Smooth muscle cell of the pulmonary artery (primary cell): ENCODE measurements around the gene CISD2. TPM values are rescaled to one million over a fixed set of nuclear protein-coding genes. Genes with fewer than 3 reads are reported as not detected.

Source experiments
- total RNA-seq: library from RNA; depleted of rRNA; stranded (reverse); fragments of >200 nt; gene quantifications from 2 replicates; pipeline ENCODE4 v1.2.3, GENCODE V29; 2014

The CISD2 gene, protein sequence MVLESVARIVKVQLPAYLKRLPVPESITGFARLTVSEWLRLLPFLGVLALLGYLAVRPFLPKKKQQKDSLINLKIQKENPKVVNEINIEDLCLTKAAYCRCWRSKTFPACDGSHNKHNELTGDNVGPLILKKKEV
- total RNA-seq = 34.2 and 37.7 TPM in 2 replicates

DNA sequence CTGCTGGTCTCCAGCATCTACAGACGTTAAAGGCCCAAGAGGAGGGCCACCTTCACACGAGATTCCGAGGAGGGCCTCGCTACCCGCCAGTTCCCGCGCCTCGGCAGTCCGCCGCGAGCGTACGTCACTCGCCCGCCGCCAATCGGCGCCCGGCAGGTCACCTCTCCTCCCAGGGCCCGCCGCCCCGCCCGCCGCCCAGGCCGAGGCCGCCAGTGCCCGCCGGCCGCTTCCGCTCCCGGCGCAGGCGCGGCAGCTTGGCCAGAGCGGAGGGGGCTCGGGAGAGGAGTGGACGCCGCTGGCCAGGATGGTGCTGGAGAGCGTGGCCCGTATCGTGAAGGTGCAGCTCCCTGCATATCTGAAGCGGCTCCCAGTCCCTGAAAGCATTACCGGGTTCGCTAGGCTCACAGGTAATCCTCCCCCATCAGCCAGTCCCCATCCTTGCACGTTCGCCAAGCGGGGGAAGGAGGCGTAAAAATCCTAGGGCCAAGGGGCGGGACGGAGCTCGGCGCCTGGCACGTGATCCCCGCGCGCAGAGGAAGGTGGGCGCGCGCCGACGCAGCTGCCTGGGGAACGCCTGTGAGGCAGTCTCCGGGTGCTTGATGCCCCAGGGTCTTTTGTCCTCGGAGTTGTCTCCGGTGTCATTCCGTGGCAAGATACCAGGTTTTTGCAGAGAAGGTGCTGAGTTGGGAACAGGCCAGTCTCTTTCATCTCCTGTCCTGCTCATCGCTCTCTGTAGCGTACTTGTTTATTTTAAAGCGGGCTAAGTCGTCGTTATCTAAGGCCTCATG lies at the start of gene CISD2:
CISD2 (plus strand) TSS at position 212 of the 788 bp plus-strand sequence; CDS start at position 305, 93 bp downstream.

DNA sequence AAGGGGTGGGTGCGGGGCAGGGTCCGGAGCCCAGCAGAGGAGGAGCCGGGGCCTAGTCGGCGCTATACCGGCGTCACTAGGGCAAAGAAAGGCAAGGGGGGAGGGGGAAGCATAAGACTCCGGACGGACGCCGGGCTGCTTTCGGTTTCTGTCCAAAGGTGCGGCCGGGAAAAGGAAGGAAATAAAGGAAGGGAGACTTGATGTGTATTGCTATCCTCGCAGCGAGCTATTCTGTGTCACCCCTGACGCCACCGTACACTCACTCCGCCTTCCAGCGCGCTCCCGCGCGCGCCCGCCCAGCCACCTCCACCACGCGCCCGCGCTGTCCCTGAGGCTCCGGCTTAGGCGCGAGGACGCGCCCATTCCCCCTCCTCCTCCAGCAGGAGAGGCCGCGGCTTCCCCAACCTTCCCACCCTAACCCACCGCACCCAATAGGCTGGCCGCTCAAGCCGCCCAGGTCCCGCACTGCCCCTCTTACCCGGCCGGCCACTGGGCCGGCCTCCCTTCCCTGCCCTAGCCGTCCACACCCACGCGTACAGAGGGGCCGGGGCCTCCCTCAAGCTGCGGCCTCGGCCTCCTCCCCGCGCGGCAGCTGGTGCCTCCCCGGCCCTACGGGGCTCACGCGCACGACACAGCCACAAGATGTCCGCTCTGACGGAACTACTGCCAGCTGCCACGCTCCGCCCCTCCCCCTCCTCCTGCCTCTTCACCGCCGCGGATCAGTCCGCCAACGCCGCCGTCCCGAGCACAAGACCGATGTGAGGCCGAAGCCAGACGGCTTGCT lies 41.7 kb upstream of the CISD2 start, which contains the start of gene UBE2D3:
UBE2D3 (minus strand) TSS at position 662 of the 784 bp plus-strand sequence. CDS start 1,043 bp downstream, outside the sequence.

Other genes starting within 250 kb of the CISD2 start
- 81.5 and 129 TPM in 2 replicates for gene MANBA, start 108.0 kb upstream of the CISD2 start, total RNA-seq
- 256 and 334 TPM in 2 replicates for gene UBE2D3, start 41.4 kb upstream of the CISD2 start, total RNA-seq
- 0.76 and 2.0 TPM in 2 replicates for gene SLC9B1, start 150.7 kb downstream of the CISD2 start, total RNA-seq
- 19.2 and 27.4 TPM in 2 replicates for gene SLC9B2, start 207.8 kb downstream of the CISD2 start, total RNA-seq
- 37.1 and 41.1 TPM in 2 replicates for gene BDH2, start 230.8 kb downstream of the CISD2 start, total RNA-seq